Activated T-cell treated with anti-CD3 and anti-CD28 coated beads, Interleukin-2, amount 50 U/mL, for 4 hours (primary cell): Measurements from ENCODE around the gene CPSF7. TPM values are rescaled to one million over a fixed set of nuclear protein-coding genes. Genes with fewer than 3 reads are reported as not detected.
"Not testable (repeated sequence)": the region's sequence is repeated elsewhere in the genome, so short reads cannot be mapped to it uniquely, and the experiment has no call there.

Experiments used
- ATAC-seq, 2 donors: fragments of 200-7000 bp; cut with Tn5 transposase; one replicate each; pipeline ENCODE4 v1.10.0; 2021
- DNase-seq: peaks from one replicate; pipeline ENCODE4 v3.0.0-alpha.2; 2020
- H3K27me3 Mint-ChIP-seq: one replicate; pipeline ENCODE4 v1.8.0; 2021; ENCODE audit warnings: low read depth, mixed read lengths
- H3K36me3 Mint-ChIP-seq: one replicate; pipeline ENCODE4 v1.8.0; 2022; ENCODE audit warnings: mixed read lengths; ENCODE audit not compliant: insufficient read depth
- H3K4me1 Mint-ChIP-seq: one replicate; pipeline ENCODE4 v1.8.0; 2021; ENCODE audit warnings: low read depth, mixed read lengths
- H3K4me3 Mint-ChIP-seq: one replicate; pipeline ENCODE4 v1.8.0; 2021; ENCODE audit warnings: mild to moderate bottlenecking, moderate library complexity, mixed read lengths
- H3K9me3 Mint-ChIP-seq: one replicate; pipeline ENCODE4 v1.8.0; 2021; ENCODE audit warnings: mixed read lengths
- total RNA-seq, 3 donors: library from RNA; stranded (reverse); gene quantifications; one replicate each; pipeline ENCODE4 v1.2.1, GENCODE V29; 2021

The CPSF7 gene
- total RNA-seq, 3 donors from 2014 or later = 131 to 142 (median 138) TPM

- Mint-ChIP-seq H3K36me3 (peaks cover 27% of the 10 kb centered on the region), H3K4me3 (no peak overlapping the region)
- ATAC-seq = no peak
These were observed 23.9 kb upstream of the CPSF7 start for GRCh38 chr11:61453695-61454094.

GRCh38 chr11:61452825-61453224, 23.1 kb upstream of the CPSF7 start:
- Mint-ChIP-seq H3K9me3 (no peaks in the 10 kb centered on the region), H3K27me3 (no peaks in the 10 kb centered on the region), H3K36me3 (peaks cover 34% of the 10 kb centered on the region), H3K4me1 (peaks cover 4% of the 10 kb centered on the region), H3K4me3 (no peak overlapping the region)
- DNase-seq = no peak
- ATAC-seq = no peak

More at GRCh38 chr11:61453695-61454094, 23.9 kb upstream of the CPSF7 start:
- no peaks in the 10 kb centered on the region for H3K27me3 Mint-ChIP-seq
- no peaks in the 10 kb centered on the region for H3K4me1 Mint-ChIP-seq
- no peaks in the 10 kb centered on the region for H3K9me3 Mint-ChIP-seq
- no peak for DNase-seq

GRCh38 chr11:61448552-61448927, 18.8 kb upstream of the CPSF7 start:
- ATAC-seq = no peak

GRCh38 chr11:61447601-61448551, 18.1 kb upstream of the CPSF7 start:
- ATAC-seq (peak; percentile 63 to 75), DNase-seq (no peak)
- Mint-ChIP-seq H3K4me1 (peaks cover 27% of the 10 kb centered on the region), H3K9me3 (no peaks in the 10 kb centered on the region), H3K27me3 (no peaks in the 10 kb centered on the region), H3K4me3 (no peak overlapping the region), H3K36me3 (peaks cover 45% of the 10 kb centered on the region)

More at GRCh38 chr11:61448552-61448927, 18.8 kb upstream of the CPSF7 start:
- Mint-ChIP-seq H3K9me3 (no peaks in the 10 kb centered on the region), H3K36me3 (peaks cover 39% of the 10 kb centered on the region), H3K4me3 (no peak overlapping the region), H3K4me1 (peaks cover 21% of the 10 kb centered on the region), H3K27me3 (no peaks in the 10 kb centered on the region)
- DNase-seq = no peak

GRCh38 chr11:61446211-61446651, 16.5 kb upstream of the CPSF7 start:
- peak; percentile 59 for DNase-seq
- no peaks in the 10 kb centered on the region for H3K9me3 Mint-ChIP-seq
- peaks cover 31% of the 10 kb centered on the region for H3K4me1 Mint-ChIP-seq
- H3K27me3 Mint-ChIP-seq = no peaks in the 10 kb centered on the region
- H3K36me3 Mint-ChIP-seq = peaks cover 45% of the 10 kb centered on the region
- ATAC-seq = peak; percentile 91 to 93
- no peak overlapping the region for H3K4me3 Mint-ChIP-seq

GRCh38 chr11:61445516-61445915, 15.7 kb upstream of the CPSF7 start:
- Mint-ChIP-seq H3K27me3 (no peaks in the 10 kb centered on the region), H3K36me3 (peaks cover 45% of the 10 kb centered on the region), H3K4me3 (no peak overlapping the region), H3K4me1 (peaks cover 31% of the 10 kb centered on the region), H3K9me3 (no peaks in the 10 kb centered on the region)
- DNase-seq (no peak), ATAC-seq (no peak)

GRCh38 chr11:61442616-61443015, 12.8 kb upstream of the CPSF7 start:
- ATAC-seq = no peak

GRCh38 chr11:61439615-61440014, 9.8 kb upstream of the CPSF7 start:
- peaks cover 35% of the 10 kb centered on the region for H3K36me3 Mint-ChIP-seq
- H3K4me1 Mint-ChIP-seq = peaks cover 28% of the 10 kb centered on the region
- no peaks in the 10 kb centered on the region for H3K9me3 Mint-ChIP-seq

More at GRCh38 chr11:61442616-61443015, 12.8 kb upstream of the CPSF7 start:
- peaks cover 25% of the 10 kb centered on the region for H3K4me1 Mint-ChIP-seq
- no peak for DNase-seq
- no peaks in the 10 kb centered on the region for H3K27me3 Mint-ChIP-seq
- H3K9me3 Mint-ChIP-seq = no peaks in the 10 kb centered on the region
- H3K36me3 Mint-ChIP-seq = peaks cover 42% of the 10 kb centered on the region
- no peak overlapping the region for H3K4me3 Mint-ChIP-seq

GRCh38 chr11:61437496-61437895, 7.7 kb upstream of the CPSF7 start:
- no peak overlapping the region for H3K4me3 Mint-ChIP-seq
- no peak for DNase-seq
- H3K9me3 Mint-ChIP-seq = no peaks in the 10 kb centered on the region
- no peak for ATAC-seq
- no peaks in the 10 kb centered on the region for H3K27me3 Mint-ChIP-seq
- peaks cover 28% of the 10 kb centered on the region for H3K36me3 Mint-ChIP-seq
- H3K4me1 Mint-ChIP-seq = peaks cover 29% of the 10 kb centered on the region

More at GRCh38 chr11:61439615-61440014, 9.8 kb upstream of the CPSF7 start:
- DNase-seq (no peak), ATAC-seq (no peak)
- Mint-ChIP-seq H3K27me3 (no peaks in the 10 kb centered on the region), H3K4me3 (no peak overlapping the region)

- not testable (repeated sequence) for DNase-seq, ATAC-seq, H3K9me3 Mint-ChIP-seq, H3K27me3 Mint-ChIP-seq
- peaks cover 55% of the 10 kb centered on the region for H3K4me1 Mint-ChIP-seq
- peaks cover 25% of the 10 kb centered on the region for H3K36me3 Mint-ChIP-seq
- peak overlapping the region; percentile 99 for H3K4me3 Mint-ChIP-seq
These were observed 1.1 kb upstream of the CPSF7 start for GRCh38 chr11:61430839-61431238.

GRCh38 chr11:61429346-61429690, 457 bp downstream of the CPSF7 start:
- ATAC-seq (peak; percentile 64 to 75), DNase-seq (peak; percentile 59)
- Mint-ChIP-seq H3K27me3 (no peaks in the 10 kb centered on the region), H3K9me3 (no peaks in the 10 kb centered on the region), H3K4me3 (peak overlapping the region; percentile 99), H3K36me3 (peaks cover 33% of the 10 kb centered on the region), H3K4me1 (peaks cover 57% of the 10 kb centered on the region)

- Mint-ChIP-seq H3K4me1 (peaks cover 53% of the 10 kb centered on the region), H3K9me3 (no peaks in the 10 kb centered on the region), H3K4me3 (no peak overlapping the region), H3K36me3 (peaks cover 44% of the 10 kb centered on the region), H3K27me3 (no peaks in the 10 kb centered on the region)
- DNase-seq (no peak), ATAC-seq (no peak)
These were observed 4.2 kb downstream of the CPSF7 start for GRCh38 chr11:61425367-61426131.

GRCh38 chr11:61422226-61422625, 7.5 kb downstream of the CPSF7 start:
- Mint-ChIP-seq H3K27me3 (no peaks in the 10 kb centered on the region), H3K4me1 (peaks cover 47% of the 10 kb centered on the region), H3K4me3 (no peak overlapping the region), H3K9me3 (no peaks in the 10 kb centered on the region), H3K36me3 (peaks cover 53% of the 10 kb centered on the region)
- ATAC-seq = no peak
- DNase-seq = no peak

- no peak overlapping the region for H3K4me3 Mint-ChIP-seq
- ATAC-seq = peak; percentile 52 to 62
- peaks cover 24% of the 10 kb centered on the region for H3K4me1 Mint-ChIP-seq
- DNase-seq = no peak
- no peaks in the 10 kb centered on the region for H3K9me3 Mint-ChIP-seq
- peaks cover 59% of the 10 kb centered on the region for H3K36me3 Mint-ChIP-seq
- H3K27me3 Mint-ChIP-seq = no peaks in the 10 kb centered on the region
These were observed 11.6 kb downstream of the CPSF7 start for GRCh38 chr11:61418136-61418535.
